K562 (cell line): Measurements from ENCODE around the gene FCGR3A. TPM values are rescaled to one million over a fixed set of nuclear protein-coding genes. Genes with fewer than 3 reads are reported as not detected.
A peak's percentile ranks its signal among the peaks of the same experiment; 100 is the strongest.

Source experiments
- ATF6 ChIP-seq: sonication (generic); formaldehyde crosslinking; IDR thresholded peaks from 2 replicates; pipeline ENCODE4 v1.4.0; 2020; ENCODE audit warnings: mild to moderate bottlenecking, missing genetic modification reagents
- BDP1 ChIP-seq: IDR thresholded peaks from 3 replicates; pipeline ENCODE4 v1.6.1; 2011; ENCODE audit not compliant: insufficient read length, insufficient read depth
- BRD9 ChIP-seq: fragments of 450-650 bp; IDR thresholded peaks from 2 replicates; pipeline ENCODE4 v1.6.1; 2018; ENCODE audit warnings: low read depth; ENCODE audit not compliant: partially characterized antibody
- EP300 ChIP-seq: IDR thresholded peaks from 2 replicates; pipeline ENCODE4 v1.6.1; 2012; ENCODE audit warnings: low read length, improper control_type of control experiment
- KDM5B ChIP-seq: fragments of 200-600 bp; sonication (generic); IDR thresholded peaks from 2 replicates; pipeline ENCODE4 v1.6.1; 2012; ENCODE audit warnings: low read depth, mild to moderate bottlenecking, moderate library complexity, low read length, control low read depth, inconsistent platforms; ENCODE audit not compliant: insufficient replicate concordance
- POLR3A ChIP-seq: IDR thresholded peaks from 2 replicates; pipeline ENCODE4 v1.6.1; 2011; ENCODE audit warnings: borderline replicate concordance, mild to moderate bottlenecking, moderate library complexity; ENCODE audit not compliant: insufficient read length, insufficient read depth; ENCODE audit errors: extremely low read depth
- ZNF766 ChIP-seq: fragments of 200-800 bp; sonication (Bioruptor generic); conservative IDR thresholded peaks from 2 replicates; pipeline ENCODE4 v1.6.1; 2016; ENCODE audit warnings: missing genetic modification characterization, missing compliant biosample characterization
- polyA plus RNA-seq, 8 experiments: library from polyadenylated mRNA; depleted of rRNA in 4 of 8; stranded (reverse) in 5 of 8; unstranded in 3 of 8; fragments of >200 nt; fragmentation: Nextera tagmentation in 2 of 8; fragmentation: Illumina TruSeq in 1 of 8; extraction: Ambion mirVana in 2 of 8; extraction: Trizol in 1 of 8; gene quantifications; 2 replicates each; pipeline versions ENCODE4 v1.2.1 to v1.2.3, GENCODE V29; 2011 to 2014; ENCODE audit warnings: inconsistent platforms in 1 of 8, missing spikeins in 1 of 8
- total RNA-seq, 7 experiments: library from RNA; depleted of rRNA in 6 of 7; stranded (reverse); fragments of >200 nt in 6 of 7; fragmentation: Illumina TruSeq in 2 of 7; extraction: Trizol in 2 of 7; gene quantifications; 2 replicates each; pipeline versions ENCODE4 v1.2.1 to v1.2.3, GENCODE V29; 2011 to 2021; ENCODE audit warnings: low replicate concordance in 1 of 7
- TF ChIP-seq, protein P1 (sequence below), 2 experiments: fragments of 450-650 bp; IDR thresholded peaks; 2 replicates each; pipeline ENCODE4 v1.6.1; 2018; ENCODE audit warnings: mild to moderate bottlenecking in 2 of 2, low read depth in 1 of 2; ENCODE audit not compliant: partially characterized antibody in 2 of 2

The FCGR3A gene
- total and polyA plus RNA-seq, 9 of the 15 experiments (the other 6 are each of a cell fraction or from before 2014, with no cell fraction given) = 0.04 to 0.29 (median 0.14) TPM; not detected in 3

DNA sequence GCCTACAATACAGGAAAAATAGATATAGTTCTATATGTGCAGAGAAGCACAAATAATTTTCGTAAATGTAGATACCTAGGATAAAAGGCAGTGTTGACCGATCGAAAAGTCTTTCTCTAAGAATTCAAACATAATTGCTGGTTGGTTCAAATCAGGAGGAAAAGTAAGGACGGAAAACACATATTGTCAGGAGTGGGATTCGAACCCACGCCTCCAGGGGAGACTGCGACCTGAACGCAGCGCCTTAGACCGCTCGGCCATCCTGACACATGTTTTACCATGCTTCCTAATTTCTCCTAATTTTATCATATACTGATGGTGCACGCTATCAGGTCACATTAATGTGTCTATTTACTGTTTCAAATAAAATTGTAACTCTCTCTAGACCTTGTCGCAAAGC, 19.5 kb downstream of the FCGR3A start (continued):
- TF ChIP-seq, protein P1, sequence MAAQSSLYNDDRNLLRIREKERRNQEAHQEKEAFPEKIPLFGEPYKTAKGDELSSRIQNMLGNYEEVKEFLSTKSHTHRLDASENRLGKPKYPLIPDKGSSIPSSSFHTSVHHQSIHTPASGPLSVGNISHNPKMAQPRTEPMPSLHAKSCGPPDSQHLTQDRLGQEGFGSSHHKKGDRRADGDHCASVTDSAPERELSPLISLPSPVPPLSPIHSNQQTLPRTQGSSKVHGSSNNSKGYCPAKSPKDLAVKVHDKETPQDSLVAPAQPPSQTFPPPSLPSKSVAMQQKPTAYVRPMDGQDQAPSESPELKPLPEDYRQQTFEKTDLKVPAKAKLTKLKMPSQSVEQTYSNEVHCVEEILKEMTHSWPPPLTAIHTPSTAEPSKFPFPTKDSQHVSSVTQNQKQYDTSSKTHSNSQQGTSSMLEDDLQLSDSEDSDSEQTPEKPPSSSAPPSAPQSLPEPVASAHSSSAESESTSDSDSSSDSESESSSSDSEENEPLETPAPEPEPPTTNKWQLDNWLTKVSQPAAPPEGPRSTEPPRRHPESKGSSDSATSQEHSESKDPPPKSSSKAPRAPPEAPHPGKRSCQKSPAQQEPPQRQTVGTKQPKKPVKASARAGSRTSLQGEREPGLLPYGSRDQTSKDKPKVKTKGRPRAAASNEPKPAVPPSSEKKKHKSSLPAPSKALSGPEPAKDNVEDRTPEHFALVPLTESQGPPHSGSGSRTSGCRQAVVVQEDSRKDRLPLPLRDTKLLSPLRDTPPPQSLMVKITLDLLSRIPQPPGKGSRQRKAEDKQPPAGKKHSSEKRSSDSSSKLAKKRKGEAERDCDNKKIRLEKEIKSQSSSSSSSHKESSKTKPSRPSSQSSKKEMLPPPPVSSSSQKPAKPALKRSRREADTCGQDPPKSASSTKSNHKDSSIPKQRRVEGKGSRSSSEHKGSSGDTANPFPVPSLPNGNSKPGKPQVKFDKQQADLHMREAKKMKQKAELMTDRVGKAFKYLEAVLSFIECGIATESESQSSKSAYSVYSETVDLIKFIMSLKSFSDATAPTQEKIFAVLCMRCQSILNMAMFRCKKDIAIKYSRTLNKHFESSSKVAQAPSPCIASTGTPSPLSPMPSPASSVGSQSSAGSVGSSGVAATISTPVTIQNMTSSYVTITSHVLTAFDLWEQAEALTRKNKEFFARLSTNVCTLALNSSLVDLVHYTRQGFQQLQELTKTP (IDR thresholded peaks at IDR 0.05; ENCODE audit: low read depth in 1 of 2, partially characterized antibody in 2 of 2) = peak in 1 of 2 experiments; percentile 20
- TF ChIP-seq ZNF766 (CRISPR knock-in tag) = 0 out of 2 replicates have a peak, but pooled peaks have one; percentile 22
- peak; percentile 33; the same call in 1 of the 2 replicates for TF ChIP-seq EP300
- peak; percentile 31 for TF ChIP-seq BDP1
- TF ChIP-seq KDM5B = peak; percentile 51
- peak; percentile 77 for TF ChIP-seq POLR3A
- TF ChIP-seq ATF6 (CRISPR knock-in tag) = 0 out of 2 replicates have a peak, but pooled peaks have one; percentile 46
- peak; percentile 96 for TF ChIP-seq BRD9
- TF ChIP-seq, all 486 proteins: peak for 62; not testable (repeated sequence) for 424
